GOT3 (cell line): Measurements from ENCODE around the gene CHCHD5.

ENCODE experiments used
- DNase-seq: peaks from one replicate; lab custom pipeline; 2025; ENCODE audit warnings: mixed read lengths; lab: John Stamatoyannopoulos, UW

Gene CHCHD5

GRCh38 chr2:112625474-112626114, 41.2 kb downstream of the CHCHD5 start:
- no peak for DNase-seq

- DNase-seq: no peak
These were observed 42.2 kb downstream of the CHCHD5 start for GRCh38 chr2:112626604-112627059.

GRCh38 chr2:112627060-112628040, 42.9 kb downstream of the CHCHD5 start:
- DNase-seq: peak; percentile 33

- no peak for DNase-seq
These were observed 44.8 kb downstream of the CHCHD5 start for GRCh38 chr2:112629224-112629623.

- DNase-seq: no peak
These were observed 45.4 kb downstream of the CHCHD5 start for GRCh38 chr2:112629823-112630222.

GRCh38 chr2:112630268-112630667, 45.9 kb downstream of the CHCHD5 start:
- no peak for DNase-seq

GRCh38 chr2:112633708-112634107, 49.3 kb downstream of the CHCHD5 start:
- DNase-seq: no peak

GRCh38 chr2:112634153-112634873, 49.9 kb downstream of the CHCHD5 start:
- no peak for DNase-seq

GRCh38 chr2:112634874-112635157, 50.4 kb downstream of the CHCHD5 start:
- no peak for DNase-seq

- no peak for DNase-seq
These were observed 52.3 kb downstream of the CHCHD5 start for GRCh38 chr2:112636605-112637288.

GRCh38 chr2:112637289-112637660, 52.9 kb downstream of the CHCHD5 start:
- no peak for DNase-seq
